Progenitor cell of endocrine pancreas (in vitro differentiated cells): ENCODE measurements around the gene GJD3. TPM values are rescaled to one million over a fixed set of nuclear protein-coding genes. Genes with fewer than 3 reads are reported as not detected.

ENCODE experiments used
- DNase-seq: peaks from one replicate; pipeline ENCODE4 v3.0.0; 2021; ENCODE audit warnings: low spot score; ENCODE audit not compliant: unreplicated experiment
- H3K27ac Mint-ChIP-seq: 2 replicates; pipeline ENCODE4 v1.8.0; 2021; ENCODE audit warnings: mild to moderate bottlenecking, moderate library complexity, mixed read lengths
- H3K27me3 Mint-ChIP-seq: 2 replicates; pipeline ENCODE4 v1.8.0; 2021; ENCODE audit warnings: mixed read lengths
- H3K36me3 Mint-ChIP-seq: 2 replicates; pipeline ENCODE4 v1.8.0; 2022; ENCODE audit warnings: mixed read lengths; ENCODE audit not compliant: insufficient read depth
- H3K4me1 Mint-ChIP-seq: 2 replicates; pipeline ENCODE4 v1.8.0; 2021; ENCODE audit warnings: low read depth, mixed read lengths
- H3K4me3 Mint-ChIP-seq: 2 replicates; pipeline ENCODE4 v1.8.0; 2021; ENCODE audit warnings: low read depth, mild to moderate bottlenecking, moderate library complexity, mixed read lengths
- H3K9me3 Mint-ChIP-seq: 2 replicates; pipeline ENCODE4 v1.8.0; 2021; ENCODE audit warnings: low read depth, mixed read lengths
- total RNA-seq: library from RNA; stranded (reverse); gene quantifications from 2 replicates; pipeline ENCODE4 v1.2.1, GENCODE V29; 2021
- TF ChIP-seq, protein P1 (sequence below): fragments of 200-600 bp; sonication (generic); IDR thresholded peaks from one replicate; pipeline ENCODE4 v1.5.0; 2021; ENCODE audit warnings: antibody characterized with exemption, mild to moderate bottlenecking; ENCODE audit not compliant: unreplicated experiment

GJD3 gene
- total RNA-seq, 1 donor from 2014 or later: not detected

DNA sequence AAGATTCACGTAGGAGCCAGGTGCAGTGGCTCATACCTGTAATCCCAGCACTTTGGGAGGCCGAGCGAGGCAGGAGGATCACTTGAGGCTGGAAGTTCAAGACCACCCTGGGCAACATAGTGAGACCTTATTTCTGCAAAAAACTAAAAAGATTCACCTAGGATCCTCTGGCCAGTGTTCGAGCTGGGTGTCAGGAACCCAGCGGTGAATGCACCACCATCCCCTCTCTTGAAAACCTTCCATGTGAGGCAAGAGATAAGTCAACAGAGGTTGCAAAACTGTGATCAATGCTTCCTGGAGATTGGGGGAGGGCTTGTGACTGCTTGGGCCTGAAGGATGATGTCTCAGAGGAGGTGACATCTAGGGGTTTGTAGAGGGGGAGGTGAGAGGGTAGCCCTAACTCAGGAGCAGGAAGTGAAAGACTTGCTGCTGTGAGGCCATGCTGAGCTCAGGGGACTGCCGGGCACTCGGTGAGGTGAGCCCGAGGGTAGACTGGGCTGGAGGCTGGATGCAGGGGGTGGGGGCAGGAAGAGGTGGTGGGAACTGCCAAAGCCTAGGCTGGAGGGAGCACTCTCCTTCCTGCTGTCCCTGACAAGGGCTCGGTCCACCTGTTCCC, 11.7 kb downstream of the GJD3 start:
- no peak for DNase-seq

DNA sequence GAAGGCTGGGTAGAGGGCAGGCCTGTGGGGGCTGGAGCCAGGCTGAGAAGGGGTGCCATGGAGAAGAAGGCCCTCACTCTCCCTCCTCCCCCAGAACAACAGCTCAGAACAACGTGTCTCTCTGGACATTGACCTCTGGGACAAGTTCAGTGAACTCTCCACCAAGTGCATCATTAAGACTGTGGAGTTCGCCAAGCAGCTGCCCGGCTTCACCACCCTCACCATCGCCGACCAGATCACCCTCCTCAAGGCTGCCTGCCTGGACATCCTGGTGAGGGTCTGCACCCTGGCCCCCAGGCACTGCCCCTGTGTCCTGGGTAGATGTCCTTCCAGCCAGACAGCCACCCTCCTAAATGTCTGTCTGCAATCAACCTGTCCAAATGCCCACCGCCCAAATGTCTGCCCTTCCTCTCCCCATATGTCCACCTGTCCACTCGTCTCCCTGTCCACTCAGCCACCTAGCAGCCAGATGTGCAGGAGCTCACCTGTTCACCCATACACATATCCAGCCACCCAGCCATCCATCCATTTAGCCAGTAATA, 12.2 kb downstream of the GJD3 start:
- H3K27me3 Mint-ChIP-seq: no peaks in the 10 kb centered on the region
- H3K27ac Mint-ChIP-seq: peak overlapping the region; percentile 57

More for the DNA sequence above, 11.7 kb downstream of the GJD3 start:
- TF ChIP-seq, protein P1, sequence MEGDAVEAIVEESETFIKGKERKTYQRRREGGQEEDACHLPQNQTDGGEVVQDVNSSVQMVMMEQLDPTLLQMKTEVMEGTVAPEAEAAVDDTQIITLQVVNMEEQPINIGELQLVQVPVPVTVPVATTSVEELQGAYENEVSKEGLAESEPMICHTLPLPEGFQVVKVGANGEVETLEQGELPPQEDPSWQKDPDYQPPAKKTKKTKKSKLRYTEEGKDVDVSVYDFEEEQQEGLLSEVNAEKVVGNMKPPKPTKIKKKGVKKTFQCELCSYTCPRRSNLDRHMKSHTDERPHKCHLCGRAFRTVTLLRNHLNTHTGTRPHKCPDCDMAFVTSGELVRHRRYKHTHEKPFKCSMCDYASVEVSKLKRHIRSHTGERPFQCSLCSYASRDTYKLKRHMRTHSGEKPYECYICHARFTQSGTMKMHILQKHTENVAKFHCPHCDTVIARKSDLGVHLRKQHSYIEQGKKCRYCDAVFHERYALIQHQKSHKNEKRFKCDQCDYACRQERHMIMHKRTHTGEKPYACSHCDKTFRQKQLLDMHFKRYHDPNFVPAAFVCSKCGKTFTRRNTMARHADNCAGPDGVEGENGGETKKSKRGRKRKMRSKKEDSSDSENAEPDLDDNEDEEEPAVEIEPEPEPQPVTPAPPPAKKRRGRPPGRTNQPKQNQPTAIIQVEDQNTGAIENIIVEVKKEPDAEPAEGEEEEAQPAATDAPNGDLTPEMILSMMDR: no peak
- Mint-ChIP-seq H3K27ac (peak overlapping the region; percentile 57), H3K27me3 (no peaks in the 10 kb centered on the region), H3K9me3 (no peaks in the 10 kb centered on the region), H3K4me3 (no peak overlapping the region), H3K36me3 (peaks cover 14% of the 10 kb centered on the region), H3K4me1 (peaks cover 54% of the 10 kb centered on the region)

DNA sequence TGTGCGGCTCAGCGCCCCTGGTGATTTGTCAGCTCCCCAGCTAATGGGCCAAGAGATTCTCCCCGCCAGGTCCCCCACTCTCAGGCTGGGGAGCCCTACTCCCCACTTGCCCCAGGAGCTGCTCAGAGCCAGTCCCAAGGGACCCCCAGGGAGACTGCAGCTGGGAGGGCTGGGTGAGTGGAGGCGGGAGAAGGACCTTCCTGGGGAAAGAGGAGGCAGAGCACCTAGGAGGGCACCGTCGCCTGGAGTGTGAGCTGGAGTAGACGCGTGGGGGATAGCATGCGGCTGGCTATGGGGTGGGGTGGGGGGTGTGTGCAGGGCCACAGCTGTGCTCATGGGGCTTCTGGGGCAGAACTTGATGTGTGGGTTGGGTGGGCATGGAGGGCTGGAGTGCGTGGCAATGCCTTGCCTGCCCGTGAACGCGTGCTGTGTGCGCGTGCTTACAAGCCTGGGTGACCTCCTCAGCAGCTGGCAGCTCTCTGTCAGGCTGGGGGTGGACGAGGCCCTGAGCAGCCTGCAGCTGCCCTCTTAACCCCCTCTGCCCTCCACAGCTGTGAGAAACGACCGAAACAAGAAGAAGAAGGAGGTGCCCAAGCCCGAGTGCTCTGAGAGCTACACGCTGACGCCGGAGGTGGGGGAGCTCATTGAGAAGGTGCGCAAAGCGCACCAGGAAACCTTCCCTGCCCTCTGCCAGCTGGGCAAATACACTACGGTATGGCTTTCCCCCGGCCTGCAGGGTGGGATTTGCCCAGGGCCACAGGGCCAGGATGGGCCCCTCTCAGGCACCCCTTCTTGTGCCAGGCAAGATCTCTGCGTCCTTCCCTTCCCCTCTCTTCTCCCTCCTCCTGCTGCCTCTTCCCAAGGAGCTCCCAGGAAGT, 12.9 kb downstream of the GJD3 start:
- Mint-ChIP-seq H3K9me3 (no peaks in the 10 kb centered on the region), H3K27ac (peak overlapping the region; percentile 92), H3K27me3 (no peaks in the 10 kb centered on the region), H3K4me3 (peak overlapping the region; percentile 45), H3K36me3 (peaks cover 14% of the 10 kb centered on the region), H3K4me1 (peaks cover 65% of the 10 kb centered on the region)
- TF ChIP-seq, protein P1: no peak
- DNase-seq: no peak

More for the DNA sequence above, 12.2 kb downstream of the GJD3 start:
- peaks cover 58% of the 10 kb centered on the region for H3K4me1 Mint-ChIP-seq
- DNase-seq: no peak
- TF ChIP-seq, protein P1: no peak
- H3K36me3 Mint-ChIP-seq: peaks cover 14% of the 10 kb centered on the region
- H3K9me3 Mint-ChIP-seq: no peaks in the 10 kb centered on the region
- H3K4me3 Mint-ChIP-seq: no peak overlapping the region

DNA sequence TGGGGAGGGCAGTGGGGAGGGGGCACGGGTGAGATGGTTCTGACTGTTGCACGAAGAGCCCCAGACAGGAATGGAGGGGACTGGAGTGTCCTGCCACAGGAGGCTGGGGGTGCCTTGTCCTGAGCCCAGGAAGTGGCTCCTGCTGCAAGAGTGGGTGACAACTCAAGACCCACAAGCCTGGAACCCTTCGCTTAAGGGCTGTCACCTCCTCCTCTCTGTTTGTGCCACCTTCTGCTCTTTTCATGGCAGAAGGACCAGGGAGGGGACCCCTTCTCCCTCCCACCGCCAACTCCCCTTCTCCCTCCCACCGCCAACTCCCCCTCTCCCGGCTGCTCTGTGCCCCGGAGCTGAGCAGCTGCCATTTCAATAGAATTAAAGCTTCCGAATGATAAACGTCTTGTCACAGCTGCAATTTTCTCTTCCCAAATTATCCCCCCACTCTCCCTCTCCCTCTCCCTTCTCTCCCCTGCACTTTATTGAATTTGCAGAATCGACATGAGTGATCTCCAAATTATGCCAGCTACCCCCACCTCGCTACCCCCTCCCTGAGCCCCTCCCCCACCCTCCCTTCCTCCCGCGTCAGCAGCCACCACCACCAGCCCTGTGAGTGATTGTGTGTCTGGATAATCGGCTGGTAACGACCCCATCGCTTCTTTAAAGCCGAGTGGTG, 13.7 kb downstream of the GJD3 start:
- no peak for DNase-seq
- peaks cover 14% of the 10 kb centered on the region for H3K36me3 Mint-ChIP-seq
- no peaks in the 10 kb centered on the region for H3K9me3 Mint-ChIP-seq
- H3K4me3 Mint-ChIP-seq: peak overlapping the region; percentile 45
- H3K27ac Mint-ChIP-seq: peak overlapping the region; percentile 92
- peaks cover 73% of the 10 kb centered on the region for H3K4me1 Mint-ChIP-seq
- no peaks in the 10 kb centered on the region for H3K27me3 Mint-ChIP-seq
- TF ChIP-seq, protein P1: no peak
